BJ (cell line): ENCODE data around the gene CTBP1. TPM values are rescaled to one million over a fixed set of nuclear protein-coding genes. Genes with fewer than 3 reads are reported as not detected.

ENCODE experiments used
- CTCF ChIA-PET: fragments of 350-600 bp; formaldehyde crosslinking; extraction: SDS; loops from one replicate; lab custom pipeline; 2021; ENCODE audit warnings: antibody characterized with exemption, inconsistent platforms; lab: Yijun Ruan, JAX
- POLR2A ChIA-PET: fragments of 300-600 bp; sonication (Branson Sonifier 250); formaldehyde crosslinking; extraction: SDS; loops from one replicate; lab custom pipeline; 2021; ENCODE audit warnings: antibody characterized with exemption; lab: Charles Lee
- DNase-seq: peaks from one replicate; pipeline ENCODE4 v3.0.0-alpha.2; 2011; ENCODE audit warnings: low read depth
- H3K27me3 ChIP-seq: 2 replicates; pipeline ENCODE4 v1.6.0; 2011; ENCODE audit warnings: low read length; ENCODE audit not compliant: control insufficient read depth, insufficient read depth
- H3K36me3 ChIP-seq: 2 replicates; pipeline ENCODE4 v1.5.1; 2011; ENCODE audit warnings: low read length; ENCODE audit not compliant: control insufficient read depth, insufficient read depth
- H3K4me3 ChIP-seq: 2 replicates; pipeline ENCODE4 v1.5.1; 2011; ENCODE audit warnings: low read depth, mild to moderate bottlenecking, control low read depth, low read length
- polyA plus RNA-seq: library from polyadenylated mRNA; depleted of rRNA; stranded (reverse); fragments of >200 nt; gene quantifications from 2 replicates; pipeline ENCODE4 v1.2.3, GENCODE V29; 2011
- TF ChIP-seq, protein P1 (sequence below): IDR thresholded peaks from 2 replicates; pipeline ENCODE4 v1.5.1; 2011; ENCODE audit warnings: low read depth, mild to moderate bottlenecking, control low read depth, inconsistent platforms, low read length, moderate library complexity; ENCODE audit not compliant: insufficient read depth

Gene CTBP1
- polyA plus RNA-seq, 1 experiment = 106 TPM

DNA sequence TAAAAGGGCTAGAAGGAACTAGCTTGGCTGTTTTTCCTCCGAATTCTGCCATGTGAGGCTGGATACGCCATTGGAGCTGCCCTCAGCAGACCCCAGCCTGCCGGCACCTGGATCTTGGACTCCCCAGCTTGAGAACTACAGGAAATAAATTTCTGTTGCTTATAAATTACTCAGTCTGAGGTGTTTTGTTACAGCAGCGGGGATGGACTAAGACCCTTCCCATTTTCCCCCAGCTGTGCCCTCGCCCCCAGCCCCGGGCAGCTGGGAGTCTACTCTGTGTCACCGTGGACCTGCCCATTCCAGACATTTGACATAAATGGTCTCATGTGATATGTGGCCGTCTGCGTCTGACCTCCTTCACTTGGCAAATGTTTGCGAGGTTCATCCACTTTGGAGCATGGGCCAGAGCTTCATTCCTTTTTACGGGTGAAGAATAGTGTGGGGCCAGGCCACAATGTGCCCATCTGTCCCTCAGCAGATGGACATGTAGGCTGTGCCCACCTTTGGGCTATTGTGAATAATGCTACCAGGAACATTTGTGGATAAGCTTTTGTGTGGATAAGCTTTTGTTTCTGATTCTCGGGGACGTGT lies 45.8 kb downstream of the CTBP1 start:
- POLR2A ChIA-PET = no interaction called here
- Histone ChIP-seq H3K27me3 (no peaks in the 10 kb centered on the region), H3K4me3 (no peak overlapping the region), H3K36me3 (no peaks in the 10 kb centered on the region)
- no peak for DNase-seq
- TF ChIP-seq, protein P1, sequence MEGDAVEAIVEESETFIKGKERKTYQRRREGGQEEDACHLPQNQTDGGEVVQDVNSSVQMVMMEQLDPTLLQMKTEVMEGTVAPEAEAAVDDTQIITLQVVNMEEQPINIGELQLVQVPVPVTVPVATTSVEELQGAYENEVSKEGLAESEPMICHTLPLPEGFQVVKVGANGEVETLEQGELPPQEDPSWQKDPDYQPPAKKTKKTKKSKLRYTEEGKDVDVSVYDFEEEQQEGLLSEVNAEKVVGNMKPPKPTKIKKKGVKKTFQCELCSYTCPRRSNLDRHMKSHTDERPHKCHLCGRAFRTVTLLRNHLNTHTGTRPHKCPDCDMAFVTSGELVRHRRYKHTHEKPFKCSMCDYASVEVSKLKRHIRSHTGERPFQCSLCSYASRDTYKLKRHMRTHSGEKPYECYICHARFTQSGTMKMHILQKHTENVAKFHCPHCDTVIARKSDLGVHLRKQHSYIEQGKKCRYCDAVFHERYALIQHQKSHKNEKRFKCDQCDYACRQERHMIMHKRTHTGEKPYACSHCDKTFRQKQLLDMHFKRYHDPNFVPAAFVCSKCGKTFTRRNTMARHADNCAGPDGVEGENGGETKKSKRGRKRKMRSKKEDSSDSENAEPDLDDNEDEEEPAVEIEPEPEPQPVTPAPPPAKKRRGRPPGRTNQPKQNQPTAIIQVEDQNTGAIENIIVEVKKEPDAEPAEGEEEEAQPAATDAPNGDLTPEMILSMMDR = no peak
- CTCF ChIA-PET = interaction anchor here (0.6 kb wide), 2 partner anchors 66 to 386 kb away, joined by 3 read pairs; no protein-coding TSS in a partner anchor

DNA sequence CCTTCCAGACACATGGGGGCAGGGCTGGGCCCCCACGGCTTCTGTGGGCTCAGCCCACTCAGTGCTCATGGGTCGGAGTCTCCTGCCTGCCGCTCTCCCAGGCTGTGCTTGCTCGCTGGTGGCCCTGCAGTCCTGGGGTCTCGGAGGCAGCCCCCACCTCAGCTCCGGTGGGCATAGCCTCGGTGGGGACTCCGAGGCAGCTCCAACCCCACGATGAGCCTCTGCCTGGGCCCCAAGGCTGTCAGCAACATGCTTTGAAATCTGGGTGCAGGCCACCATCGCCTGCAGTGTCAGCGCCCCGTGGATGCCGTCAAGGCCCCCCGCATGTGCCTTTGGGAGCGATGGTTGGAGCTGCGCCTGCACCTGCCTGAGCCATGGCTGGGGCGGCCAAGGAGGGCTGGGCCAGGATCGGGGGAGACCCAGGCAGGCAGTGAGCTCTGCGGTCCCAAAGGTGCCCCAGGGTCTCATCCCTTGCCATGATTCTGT lies 46.4 kb downstream of the CTBP1 start:
- no peak for DNase-seq
- Histone ChIP-seq H3K27me3 (no peaks in the 10 kb centered on the region), H3K4me3 (no peak overlapping the region), H3K36me3 (no peaks in the 10 kb centered on the region)
- CTCF ChIA-PET = interaction anchor here (0.6 kb wide), 1 partner anchor 387 kb away, joined by 3 read pairs; no protein-coding TSS in a partner anchor
- POLR2A ChIA-PET = no interaction called here
- TF ChIP-seq, protein P1 = no peak

DNA sequence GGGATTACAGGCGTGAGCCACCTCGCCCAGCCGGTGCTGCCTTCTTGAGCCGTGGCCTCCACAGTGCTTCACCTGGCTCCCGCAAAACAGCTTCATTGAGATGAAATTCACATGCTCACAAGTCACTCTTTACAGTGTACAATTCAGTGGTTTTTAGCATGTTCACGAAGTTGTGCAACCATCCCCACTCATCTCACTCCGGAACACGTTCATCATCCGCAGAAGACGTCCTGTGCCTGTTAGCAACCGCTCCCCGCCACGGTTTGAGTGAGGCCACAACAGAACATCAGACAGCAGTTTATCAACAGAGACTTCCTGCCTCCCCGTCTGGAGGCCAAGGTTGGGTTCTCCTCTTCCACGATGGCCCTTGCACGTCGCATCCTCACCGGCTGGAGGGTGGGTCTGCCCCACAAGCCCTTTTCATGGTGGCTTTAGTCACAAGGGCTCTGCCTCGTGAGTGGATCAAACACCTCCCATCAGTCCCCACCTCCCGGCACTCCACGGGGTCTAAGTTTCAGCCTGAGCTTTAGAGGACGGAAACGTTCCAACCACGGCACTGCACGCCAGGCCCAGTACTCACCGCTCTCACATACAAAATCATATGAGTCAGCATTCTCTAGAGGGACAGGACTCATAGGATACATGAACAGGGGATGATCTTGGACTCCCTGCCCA lies 46.9 kb downstream of the CTBP1 start:
- TF ChIP-seq, protein P1 = no peak
- Histone ChIP-seq H3K27me3 (no peaks in the 10 kb centered on the region), H3K36me3 (no peaks in the 10 kb centered on the region), H3K4me3 (no peak overlapping the region)
- DNase-seq = peak; percentile 49
- POLR2A ChIA-PET = no interaction called here
- CTCF ChIA-PET = no interaction called here

DNA sequence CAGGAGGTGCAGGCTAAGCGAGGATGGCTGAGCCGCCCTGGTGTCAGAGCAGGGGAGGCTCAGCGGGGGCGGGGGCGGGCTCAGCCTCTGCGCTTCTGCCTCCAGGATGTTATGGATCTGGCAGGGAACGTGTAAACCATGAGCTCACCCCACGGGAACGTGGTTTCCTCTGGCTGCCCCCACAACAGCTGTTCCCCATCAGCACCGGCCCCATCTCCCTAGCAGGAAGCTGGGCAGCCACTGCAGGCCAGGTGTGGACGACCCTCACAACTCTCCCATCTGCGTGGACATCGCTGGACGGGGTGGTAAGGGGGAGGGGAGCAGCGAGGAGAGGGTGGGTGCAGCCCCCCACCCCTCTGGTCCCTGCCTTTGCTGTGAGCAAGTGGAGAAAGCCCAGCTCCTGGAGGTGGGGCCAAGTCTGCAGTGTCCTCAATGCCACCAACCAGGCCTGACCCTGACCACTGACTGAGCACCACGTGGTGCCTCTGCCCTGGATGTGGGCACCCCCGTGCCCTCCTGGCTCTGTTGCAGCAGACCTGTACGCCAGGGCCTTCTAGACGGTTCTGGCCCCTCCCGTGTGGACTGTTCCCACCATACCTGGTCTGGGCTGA lies 48.4 kb downstream of the CTBP1 start:
- CTCF ChIA-PET = no interaction called here
- no peaks in the 10 kb centered on the region for H3K27me3 ChIP-seq
- H3K4me3 ChIP-seq = no peak overlapping the region

More for the DNA sequence above, 48.4 kb downstream of the CTBP1 start:
- DNase-seq = peak; percentile 48
- TF ChIP-seq, protein P1 = no peak
- H3K36me3 ChIP-seq = no peaks in the 10 kb centered on the region
- POLR2A ChIA-PET = no interaction called here
